Activated CD8-positive, alpha-beta memory T cell treated with anti-CD3 and anti-CD28 coated beads, Interleukin-2, amount 50 U/mL, for 48 hours (primary cell): ENCODE results near the gene ZNF330.
"Not testable (repeated sequence)": the region's sequence is repeated elsewhere in the genome, so short reads cannot be mapped to it uniquely, and the experiment has no call there.

Experiments
- DNase-seq: peaks from one replicate; pipeline ENCODE4 v3.0.0-alpha.2; 2020

Gene ZNF330

DNA sequence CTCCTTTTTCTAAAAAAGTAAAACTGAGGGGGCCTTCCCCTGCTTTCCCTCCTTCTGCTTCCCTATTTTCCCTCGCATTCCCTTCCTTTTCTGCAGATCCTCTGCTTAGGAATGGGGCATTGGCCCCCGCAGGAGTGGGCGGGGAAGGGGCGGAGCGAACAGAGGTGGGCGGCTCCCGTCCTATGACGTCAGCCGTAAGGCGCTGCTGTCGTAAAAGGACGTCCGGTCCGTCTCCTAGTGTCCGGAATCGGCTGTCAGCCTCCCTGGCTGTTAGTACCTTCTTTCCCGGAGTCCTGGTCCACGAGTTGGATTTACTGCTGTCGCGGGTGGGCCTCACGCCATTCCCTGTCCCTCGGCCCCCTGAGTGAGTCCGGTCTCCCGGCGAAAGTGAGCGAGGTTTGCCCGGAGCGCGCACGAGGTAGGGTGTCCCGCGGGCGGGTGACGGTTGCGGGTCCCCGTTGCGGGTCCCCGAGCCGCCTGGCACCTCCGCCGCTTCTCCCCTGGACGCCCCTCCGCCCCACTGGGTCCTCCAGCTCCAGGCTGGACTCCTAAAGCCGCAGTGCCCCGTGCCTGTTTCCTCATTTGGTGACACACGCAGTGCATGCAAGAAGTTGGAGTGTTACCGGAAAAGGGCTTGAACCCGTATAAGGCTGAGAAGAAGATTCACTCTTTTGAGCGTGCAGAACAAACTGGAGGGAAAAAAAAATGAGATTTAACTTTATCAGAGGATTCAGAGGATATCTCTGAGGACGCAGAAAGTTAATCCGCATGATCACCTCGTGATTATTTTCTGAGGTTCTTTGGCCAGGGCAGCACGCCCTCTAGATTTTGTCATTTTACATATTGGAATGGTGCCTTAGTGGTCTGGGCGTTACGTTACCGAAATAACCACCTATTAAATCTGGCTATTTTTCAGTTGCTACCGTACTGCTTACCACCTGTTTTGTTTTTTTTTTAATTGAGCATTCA, at the start of gene ZNF330:
ZNF330 (plus strand) TSS at position 205 of the 969 bp plus-strand sequence. CDS start 1,477 bp downstream, outside the sequence.
- DNase-seq: peak; percentile 98

DNA sequence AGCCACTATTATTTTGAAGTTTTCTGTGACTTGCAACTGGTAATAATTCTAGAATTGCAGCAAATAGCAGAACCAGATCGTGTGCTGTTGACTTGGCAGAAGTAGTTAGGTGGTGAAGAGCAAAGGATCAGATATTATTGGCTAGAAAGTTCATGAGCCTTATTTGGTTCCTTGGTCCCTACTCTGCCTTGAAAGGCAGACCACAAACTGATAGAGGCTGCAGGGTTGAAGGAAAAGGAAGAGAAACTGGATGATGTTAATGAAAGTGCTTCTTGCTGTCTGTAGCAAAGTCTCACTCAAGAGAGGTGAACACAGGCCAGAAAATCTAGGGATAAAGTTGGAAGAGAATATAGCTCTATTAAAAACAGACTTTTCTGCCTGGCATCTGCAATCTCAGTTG, 46.2 kb upstream of the ZNF330 start:
- no peak for DNase-seq

DNA sequence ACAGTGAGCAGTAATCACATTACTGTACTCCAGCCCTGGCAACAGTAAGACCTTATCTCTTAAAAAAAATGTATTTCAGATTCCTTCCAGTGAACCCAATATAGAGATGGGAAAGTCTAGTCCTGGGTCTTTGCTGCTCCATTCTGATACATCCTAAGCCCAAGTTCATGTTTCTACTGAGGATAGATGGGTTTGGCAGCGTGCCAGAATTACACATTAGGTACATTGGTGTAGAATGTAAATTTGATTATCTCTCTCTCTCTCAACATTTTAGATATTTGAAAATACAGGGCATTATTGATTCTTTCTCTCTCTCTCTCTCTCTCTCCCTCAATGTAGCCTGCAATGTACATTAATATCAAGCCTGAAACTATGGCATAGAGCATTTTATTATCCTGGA, 43.5 kb upstream of the ZNF330 start:
- no peak for DNase-seq

DNA sequence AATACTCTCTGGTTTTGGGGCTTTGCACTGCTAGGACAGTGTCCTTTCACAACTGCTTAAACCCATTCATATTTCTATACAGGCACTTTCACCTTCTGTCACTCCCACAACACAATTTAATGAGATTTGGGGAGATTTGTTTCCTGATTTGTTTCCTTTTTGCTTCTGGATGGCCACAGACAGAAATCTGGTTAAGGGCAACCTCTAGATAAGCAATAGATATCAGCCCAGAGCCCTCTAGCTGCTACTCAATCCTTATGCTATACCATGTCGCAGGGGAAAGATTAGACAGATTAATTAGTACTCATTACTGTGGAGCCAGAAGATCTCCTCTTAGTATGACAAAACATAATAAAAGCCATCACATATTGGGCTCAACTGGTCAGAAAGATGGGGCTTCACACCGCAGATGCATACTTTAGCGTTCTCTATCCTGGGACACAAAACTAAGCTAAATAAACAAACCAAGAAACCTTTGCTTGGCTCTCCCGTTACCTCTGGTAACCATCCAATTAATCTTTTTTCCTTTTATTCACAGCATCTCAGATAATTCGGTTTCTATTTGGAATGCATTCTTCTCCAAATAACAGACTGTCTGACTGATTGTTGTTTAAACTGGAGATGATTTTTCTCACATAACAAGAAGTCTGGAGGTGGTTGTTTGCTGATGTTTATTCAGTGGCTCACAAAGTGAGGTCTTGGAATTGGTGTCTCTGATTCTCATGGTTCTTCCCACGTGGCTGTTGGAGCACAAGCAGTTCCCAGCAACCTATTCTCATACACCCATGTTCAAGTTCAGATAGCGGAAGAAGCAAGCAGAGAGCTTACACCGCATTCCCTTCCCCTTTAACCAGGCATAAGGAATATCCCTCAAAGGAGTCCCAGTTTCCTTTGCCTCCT, 41.0 kb upstream of the ZNF330 start:
- DNase-seq: no peak

DNA sequence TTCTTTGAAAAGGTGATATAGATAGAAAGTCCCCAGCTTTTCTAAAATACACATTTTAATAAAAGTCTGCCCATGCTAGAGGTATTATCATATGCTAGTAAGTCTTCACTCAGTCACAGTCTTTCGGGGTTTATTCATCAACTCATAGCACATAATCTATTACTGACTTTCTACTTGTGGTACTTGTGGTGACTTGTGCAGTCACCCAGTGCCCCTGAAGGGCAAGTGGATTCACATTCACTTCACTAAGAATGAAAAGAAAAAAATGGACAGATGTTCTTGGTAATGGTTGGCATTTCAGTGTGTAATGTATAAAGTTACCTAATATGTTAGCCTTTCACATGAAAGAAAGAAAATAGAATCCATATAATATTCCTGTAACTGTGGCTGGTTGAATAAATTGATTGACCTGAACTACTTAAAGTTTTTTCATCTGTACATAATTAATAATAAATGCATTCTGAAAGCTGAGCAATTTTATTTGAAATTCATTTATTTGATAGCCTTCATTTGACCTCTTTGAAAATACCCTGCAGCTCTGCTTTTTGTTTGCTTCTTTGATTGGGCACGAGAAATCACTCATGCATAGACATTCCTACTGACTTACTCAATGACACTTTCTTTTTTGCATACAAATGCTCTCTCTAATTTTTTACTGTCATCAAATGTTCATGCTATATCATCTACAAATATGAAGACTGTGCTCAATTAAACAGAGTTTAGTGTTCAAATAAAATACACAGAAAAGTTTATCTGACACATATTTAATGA, 39.5 kb upstream of the ZNF330 start:
- no peak for DNase-seq

DNA sequence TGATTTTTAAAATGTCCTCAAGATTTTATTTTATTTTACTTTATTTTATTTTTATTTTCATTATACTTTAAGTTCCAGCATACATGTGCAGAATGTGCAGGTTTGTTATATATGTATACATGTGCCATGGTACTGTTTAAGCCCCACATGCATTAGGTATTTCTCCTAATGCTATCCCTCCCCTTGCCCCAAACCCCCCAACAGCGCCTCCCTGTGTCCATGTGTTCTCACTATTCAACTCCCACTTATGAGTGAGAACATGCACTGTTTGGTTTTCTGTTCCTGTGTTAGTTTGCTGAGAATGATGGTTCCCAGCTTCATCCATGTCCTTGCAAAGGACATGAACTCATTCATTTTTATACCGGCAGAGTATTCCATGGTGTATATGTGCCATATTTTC, 37.2 kb upstream of the ZNF330 start:
- not testable (repeated sequence) for DNase-seq

DNA sequence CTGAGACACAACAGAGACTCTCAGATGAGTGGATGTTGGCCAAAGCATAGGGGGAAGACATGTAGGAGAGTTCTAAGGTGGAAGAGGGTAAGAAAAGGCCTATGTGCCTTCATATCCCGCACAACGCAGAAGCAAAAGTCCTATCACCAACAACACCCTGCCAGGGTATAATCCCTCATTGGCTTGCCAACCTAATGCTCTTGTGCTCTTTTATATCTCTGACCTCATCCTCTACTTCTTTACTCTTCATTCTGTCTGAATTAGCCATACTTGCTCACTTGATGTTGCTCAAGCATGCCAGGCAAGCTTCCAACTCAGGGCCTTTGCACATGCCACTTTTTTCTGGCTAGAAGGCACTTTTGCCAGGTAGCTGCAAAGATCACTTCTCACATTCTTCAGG, 28.1 kb upstream of the ZNF330 start:
- no peak for DNase-seq

DNA sequence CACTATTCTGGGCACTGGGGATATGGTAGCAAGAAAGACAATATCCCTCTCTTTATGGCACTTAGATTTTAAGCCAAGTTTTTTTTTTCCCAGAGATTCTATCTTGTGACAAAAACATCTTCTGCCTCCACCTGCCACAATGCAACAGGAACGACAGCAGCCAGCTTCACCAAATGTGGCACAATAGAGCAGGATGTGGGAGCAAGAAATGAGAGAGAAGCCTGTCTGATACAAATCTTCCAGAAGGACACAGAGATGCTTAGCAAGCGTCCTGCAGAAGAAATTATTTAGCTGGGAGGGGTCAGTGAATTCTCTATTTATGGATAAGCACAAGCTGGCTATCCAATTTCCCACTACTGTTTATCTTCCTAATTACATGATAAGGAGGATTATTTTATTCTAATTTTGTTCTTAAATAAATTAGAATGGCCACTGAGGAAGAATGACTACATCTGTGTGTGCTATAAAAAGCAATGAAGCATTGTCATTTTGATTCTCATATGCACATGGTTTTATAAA, 27.1 kb upstream of the ZNF330 start:
- no peak for DNase-seq

DNA sequence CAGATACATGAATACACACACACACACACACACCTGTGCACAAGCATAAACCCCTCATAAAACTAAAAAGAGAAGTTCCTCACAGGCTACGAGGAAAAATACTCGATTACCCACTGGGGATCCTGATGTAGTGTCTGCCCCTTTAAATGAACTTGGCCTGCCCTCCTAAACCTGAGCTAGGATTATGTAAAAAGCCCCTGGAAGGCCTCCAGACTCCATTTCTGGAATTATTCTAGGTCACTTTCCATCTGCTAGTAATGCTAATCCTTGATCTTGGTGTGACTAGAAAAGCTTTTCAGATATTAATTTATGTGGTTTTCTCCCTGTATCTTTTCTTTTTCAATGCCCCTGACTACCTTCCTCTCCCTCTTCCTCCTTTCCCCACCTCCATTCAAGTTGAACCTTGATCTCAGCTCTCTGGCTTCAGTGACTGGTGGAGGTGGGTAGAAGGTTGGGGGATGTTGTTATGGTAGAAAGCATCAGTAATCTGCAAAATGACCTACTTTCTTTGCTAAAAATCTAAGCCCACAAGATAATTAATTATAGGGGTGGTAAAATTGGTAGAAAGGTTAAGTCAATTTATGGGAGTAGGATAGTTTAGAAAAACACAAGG, 25.5 kb upstream of the ZNF330 start:
- no peak for DNase-seq

DNA sequence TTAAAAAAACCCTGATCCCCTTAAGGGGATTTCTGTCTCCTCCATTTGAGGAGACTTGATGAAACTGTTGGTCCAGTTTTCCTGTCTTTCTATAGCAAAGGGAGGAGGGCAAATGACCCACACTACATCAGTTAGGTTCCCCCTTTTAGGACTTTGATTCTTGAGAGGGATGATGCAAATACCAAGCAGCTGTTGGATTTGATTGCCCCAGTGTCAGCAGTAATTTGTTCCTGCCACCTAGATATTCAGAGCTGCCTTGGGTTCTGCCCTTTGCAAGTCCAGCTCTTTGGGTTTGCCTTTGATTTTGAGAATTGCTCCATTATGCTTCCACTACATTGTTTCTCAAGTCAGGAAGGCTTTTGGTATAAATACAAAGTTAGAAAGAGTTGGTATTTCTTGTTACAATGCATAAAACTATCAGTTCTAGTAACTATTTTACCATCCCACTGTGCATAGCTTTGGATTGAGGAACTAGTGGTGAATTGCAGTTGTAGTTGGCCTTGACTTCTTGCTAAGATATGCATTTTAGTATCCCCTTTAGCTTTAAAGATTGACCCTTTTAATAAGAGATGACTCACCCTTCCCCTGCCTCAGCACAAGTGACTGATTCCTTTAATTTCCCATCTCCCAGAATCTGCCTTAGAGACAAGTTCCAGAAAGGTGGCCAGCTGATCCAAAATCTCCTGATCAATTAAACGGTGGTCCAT, 24.3 kb upstream of the ZNF330 start:
- DNase-seq: no peak

DNA sequence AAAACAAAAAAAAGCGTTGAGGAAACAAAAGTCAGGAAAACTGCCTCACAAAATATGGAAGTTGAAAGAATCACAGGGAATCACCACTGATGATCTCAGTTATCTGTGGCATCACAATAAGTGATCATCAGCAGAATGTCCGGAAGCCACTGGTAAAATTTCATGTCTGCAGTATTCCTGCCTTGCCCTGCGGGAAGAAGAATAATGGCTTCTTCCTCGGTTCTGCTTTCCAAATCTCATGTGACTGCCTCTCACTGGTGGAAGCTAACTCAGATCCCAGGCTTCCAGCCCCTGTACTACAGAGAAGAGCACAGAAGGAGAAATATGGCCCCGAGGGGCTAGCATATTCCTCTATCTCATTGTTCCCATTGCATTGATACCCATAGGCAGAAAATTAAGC, 12.7 kb upstream of the ZNF330 start:
- DNase-seq: no peak

DNA sequence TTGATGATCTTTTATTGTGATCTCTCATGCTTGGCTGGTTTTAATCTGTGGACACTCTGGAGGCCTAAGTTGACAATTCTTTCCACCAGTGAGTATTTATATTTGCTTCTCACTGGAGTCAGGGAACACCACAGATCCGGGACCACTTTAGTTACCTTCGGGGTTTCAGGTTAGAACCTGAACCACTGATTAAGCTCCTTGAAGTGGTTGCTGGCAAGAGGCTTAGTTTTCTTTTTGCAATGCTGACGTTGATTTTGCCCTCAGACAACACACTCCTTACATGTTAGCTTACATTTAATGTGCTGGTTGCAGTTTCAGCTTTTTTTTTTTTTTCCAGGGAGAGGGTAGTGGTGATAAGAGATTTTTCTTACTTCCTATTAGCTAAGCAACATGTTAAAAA, 10.5 kb upstream of the ZNF330 start:
- no peak for DNase-seq

DNA sequence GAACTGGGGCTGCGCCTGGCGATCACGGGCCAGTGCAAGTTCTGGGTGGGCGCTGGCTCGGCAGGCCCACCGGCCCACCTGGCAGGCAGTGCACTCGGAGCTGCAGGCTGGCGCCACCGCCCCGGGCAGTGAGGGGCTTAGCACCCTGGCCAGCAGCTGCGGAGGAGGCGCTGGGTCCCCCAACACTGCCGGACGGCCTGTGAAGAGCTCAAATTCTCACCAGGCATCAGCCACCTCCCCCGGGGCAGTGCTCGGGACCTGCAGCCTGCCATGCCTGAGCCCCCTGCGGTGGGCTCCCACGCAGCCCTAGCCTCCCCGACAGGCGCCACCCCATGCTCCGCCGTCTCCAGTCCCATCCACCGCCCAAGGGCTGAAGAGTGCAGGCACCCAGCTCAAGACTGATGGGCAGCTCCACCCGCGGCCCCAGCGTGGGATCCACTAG, 7.1 kb upstream of the ZNF330 start:
- no peak for DNase-seq

DNA sequence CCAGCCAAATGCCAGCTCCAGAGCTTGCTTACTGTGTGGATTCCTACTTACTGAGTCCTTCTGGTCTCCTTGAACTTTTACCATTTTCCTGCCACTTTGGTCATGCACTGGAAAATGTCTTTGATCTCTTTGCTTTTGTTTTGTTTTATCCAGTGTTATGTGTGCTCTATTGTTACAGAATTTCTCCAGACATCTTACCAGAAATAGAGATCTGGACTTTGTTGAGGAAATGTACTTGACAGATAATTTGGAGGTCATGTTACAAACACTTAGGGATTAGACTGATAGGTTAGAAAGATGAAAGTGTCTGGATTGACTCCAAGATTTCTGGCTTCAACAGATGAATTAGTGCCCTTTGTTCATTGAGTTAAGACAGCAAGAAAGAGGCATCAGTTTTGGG, 5.7 kb upstream of the ZNF330 start:
- DNase-seq: no peak

DNA sequence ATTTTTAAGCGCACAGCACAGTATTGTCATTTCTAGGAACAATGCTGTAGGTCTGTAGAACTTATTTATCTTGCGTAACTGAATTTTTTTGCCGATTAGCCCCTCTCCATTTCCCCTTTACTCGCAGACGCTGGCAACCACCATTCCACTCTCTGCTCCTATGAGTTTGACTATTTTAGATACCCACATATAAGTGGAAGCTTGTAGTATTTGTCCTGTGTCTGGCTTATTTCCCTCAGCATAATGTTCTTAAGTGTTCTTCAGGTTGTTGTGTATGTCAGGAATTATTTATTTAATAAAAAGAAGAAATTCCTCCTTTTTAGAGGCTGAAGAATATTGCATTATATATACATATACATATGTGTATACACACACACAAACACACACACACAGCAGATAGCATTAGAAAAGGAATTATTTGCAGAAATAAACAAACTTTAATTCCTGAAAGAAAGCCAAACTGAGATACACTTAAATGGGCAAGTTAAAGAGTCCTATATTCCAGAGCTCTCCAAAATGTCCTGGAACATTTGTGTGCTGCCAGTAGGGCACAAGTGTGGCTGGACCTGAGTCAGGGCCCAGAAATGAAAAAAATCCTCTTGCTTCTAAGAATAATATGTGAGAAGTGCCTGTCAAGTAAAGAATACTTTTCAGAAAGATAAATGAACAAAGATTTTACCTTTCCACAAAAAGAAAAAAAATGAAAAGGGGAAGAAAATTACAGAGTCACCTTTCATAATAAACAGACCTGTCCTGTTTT, 4.5 kb upstream of the ZNF330 start:
- no peak for DNase-seq

DNA sequence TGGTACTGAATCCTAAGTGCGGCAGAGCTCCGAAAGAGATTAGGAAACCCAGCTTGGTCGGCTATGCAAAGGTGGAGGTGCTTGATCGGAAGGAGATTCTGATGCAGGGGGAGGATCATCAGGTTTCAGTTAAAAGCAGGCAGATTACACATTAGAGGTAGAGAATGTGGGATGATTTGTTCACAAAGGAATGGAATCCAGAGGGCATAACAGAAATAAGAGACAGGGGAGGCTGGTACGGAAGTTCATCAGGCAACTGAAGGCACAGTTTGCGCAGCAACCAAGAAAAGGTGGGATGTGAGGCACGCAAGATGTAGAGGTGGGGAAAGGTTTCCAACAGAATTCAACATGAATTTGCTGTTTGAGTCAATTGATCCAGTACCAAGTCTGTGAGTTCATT, 424 bp upstream of the ZNF330 start:
- DNase-seq: no peak

DNA sequence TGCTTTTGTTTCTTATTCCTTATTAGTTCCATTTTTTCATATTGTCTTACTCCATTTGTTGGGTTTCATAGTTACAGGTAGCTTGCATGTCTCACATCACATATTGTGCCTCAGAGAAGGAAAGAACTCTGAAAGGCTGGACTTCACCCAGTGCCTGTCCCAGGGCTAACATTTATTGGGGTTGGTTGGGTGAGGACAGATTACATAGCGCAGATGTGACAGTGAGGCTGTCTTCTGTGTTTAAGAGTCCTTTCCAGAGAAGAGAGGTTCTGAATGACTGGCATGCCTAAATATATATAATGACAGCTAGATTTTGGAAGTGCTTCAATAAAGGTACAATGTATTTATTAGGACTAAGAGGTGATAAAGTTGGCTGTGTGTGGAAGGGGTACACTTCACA, 2.7 kb downstream of the ZNF330 start:
- no peak for DNase-seq

DNA sequence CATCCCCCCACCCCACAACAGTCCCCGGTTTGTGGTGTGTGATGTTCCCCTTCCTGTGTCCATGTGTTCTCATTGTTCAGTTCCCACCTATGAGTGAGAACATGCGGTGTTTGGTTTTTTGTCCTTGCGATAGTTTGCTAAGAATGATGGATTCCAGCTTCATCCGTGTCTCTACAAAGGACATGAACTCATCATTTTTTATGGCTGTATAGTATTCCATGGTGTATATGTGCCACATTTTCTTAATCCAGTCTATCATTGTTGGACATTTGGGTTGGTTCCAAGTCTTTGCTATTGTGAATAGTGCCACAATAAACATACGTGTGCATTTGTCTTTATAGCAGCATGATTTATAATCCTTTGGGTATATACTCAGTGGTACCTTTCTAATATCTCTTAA, 6.6 kb downstream of the ZNF330 start:
- not testable (repeated sequence) for DNase-seq

DNA sequence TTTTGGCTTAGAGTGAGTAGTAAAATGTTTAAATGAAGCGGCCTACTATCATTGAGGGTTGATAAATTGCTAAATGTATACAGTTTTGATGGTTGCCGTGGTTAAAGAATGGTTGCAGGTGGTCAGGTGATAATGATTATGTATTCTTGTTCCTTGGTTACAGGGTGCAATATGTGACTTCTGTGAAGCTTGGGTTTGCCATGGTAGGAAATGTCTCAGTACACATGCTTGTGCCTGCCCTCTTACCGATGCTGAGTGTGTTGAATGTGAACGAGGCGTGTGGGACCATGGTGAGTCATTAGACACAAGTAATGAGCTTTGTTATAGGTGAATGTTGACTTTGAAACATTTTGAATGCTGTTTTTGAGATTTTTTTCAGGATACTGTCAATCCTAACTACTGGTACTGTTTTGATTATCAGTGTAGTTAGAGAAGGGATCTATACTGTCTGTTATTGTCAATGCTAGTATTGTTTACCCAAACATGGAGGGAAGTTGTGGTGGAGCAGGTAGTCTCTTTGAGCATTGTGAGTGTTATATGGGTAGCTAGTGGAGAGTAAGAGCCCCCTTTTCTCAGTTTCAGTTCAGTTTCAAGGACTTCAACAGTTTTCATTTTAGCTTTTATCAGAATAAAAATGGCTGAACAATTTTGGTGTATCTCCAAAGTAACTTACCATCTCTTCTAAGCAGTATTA, 8.9 kb downstream of the ZNF330 start:
- DNase-seq: no peak

DNA sequence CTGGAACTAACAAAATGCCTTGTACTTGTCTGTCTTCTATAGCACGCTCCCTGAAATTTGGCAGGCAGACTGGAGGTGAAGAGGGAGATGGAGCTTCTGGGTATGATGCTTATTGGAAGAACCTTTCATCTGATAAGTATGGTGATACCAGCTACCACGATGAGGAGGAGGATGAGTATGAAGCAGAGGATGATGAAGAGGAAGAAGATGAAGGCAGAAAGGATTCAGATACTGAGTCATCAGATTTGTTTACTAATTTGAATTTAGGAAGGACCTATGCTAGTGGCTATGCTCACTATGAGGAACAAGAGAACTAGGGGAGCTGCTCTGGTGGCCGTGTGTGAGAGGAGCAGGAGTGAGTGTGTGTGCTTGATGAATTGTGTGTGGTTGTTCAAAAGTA, 13.0 kb downstream of the ZNF330 start:
- DNase-seq: no peak
